Left ventricle myocardium inferior (tissue), 1 donor: ENCODE results near the gene PLXNB2. TPM values are rescaled to one million over a fixed set of nuclear protein-coding genes. Genes with fewer than 3 reads are reported as not detected.
A peak's percentile ranks its signal among the peaks of the same experiment; 100 is the strongest.

Experiments
- DNase-seq: peaks from one replicate; pipeline ENCODE4 v3.0.0-alpha.2; 2020
- H3K27ac ChIP-seq: fragments of 200-600 bp; replicated peaks from 2 replicates; pipeline ENCODE4 v1.8.0; 2021
- H3K27me3 ChIP-seq: fragments of 200-600 bp; 2 replicates; pipeline ENCODE4 v1.8.0; 2021; ENCODE audit warnings: low read depth
- H3K36me3 ChIP-seq: fragments of 200-600 bp; 2 replicates; pipeline ENCODE4 v1.8.0; 2021
- H3K4me1 ChIP-seq: fragments of 200-600 bp; 2 replicates; pipeline ENCODE4 v1.8.0; 2021
- H3K4me3 ChIP-seq: fragments of 200-600 bp; 2 replicates; pipeline ENCODE4 v1.8.0; 2021; ENCODE audit warnings: mild to moderate bottlenecking, moderate library complexity
- H3K9me3 ChIP-seq: fragments of 200-600 bp; replicated peaks from 2 replicates; pipeline ENCODE4 v1.8.0; 2021
- intact Hi-C: fragments of 100-400 bp; cut with micrococcal nuclease; formaldehyde crosslinking; loops from one replicate; pipeline ENCODE4 v1.11.0; 2022
- total RNA-seq: library from RNA; stranded (reverse); fragmentation: NEBNext Ultra II Directional; extraction: Animal tissue kit (Norgen Biotek cat#: 25700); gene quantifications from one replicate; pipeline ENCODE4 v1.2.1, GENCODE V29; 2021
- TF ChIP-seq, protein P1 (sequence below): fragments of 200-600 bp; IDR thresholded peaks from 2 replicates; pipeline ENCODE4 v1.8.0; 2021; ENCODE audit warnings: antibody characterized with exemption, mild to moderate bottlenecking, borderline replicate concordance
- donor health status: DM: no; HTN: yes; CAD: no; lungs with severe emphysema.

The PLXNB2 gene
- total RNA-seq, 1 donor from 2014 or later: 50.2 TPM

DNA sequence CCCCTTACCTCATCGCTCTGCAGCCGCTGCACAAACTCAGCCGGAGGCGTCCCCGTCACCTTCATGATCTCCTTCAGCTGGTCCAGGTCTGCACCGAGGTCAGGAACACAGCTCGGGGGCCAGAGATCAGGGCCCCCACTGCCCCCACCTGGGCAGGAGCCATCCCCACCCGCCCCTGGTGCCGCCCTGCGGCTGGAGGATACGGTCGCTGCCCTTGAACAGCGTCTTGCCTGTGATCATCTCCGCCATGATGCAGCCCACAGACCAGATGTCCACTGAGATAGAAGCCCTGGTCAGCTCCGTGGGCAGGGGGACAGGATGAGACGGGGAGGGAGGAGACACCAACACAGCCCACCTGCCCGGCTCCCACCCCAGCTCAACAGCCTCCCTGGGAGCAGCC, 51.8 kb downstream of the PLXNB2 start:
- no peak for DNase-seq
- intact Hi-C loops: no loop called here

DNA sequence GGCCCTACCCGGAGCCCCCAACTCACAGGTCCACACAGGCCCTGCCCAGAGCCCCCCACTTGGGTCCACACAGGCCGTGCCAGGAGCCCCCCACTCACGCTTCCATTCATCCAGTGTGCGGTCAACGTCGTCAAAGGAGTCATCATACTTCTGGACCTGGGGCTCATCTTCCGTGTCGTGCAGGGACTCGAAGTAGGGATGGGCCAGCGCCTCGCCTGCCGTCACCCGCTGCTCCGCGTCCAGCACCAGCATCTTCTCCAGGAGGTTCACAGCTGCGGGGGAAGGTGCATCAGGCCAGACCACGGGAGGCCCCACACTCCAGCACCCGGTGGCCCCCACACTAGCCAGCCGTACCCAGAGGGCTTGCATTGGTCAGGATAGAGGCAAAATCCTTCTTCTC, 52.3 kb downstream of the PLXNB2 start:
- Histone ChIP-seq H3K27ac (no peak overlapping the region), H3K9me3 (no peaks in the 10 kb centered on the region), H3K27me3 (no peaks in the 10 kb centered on the region), H3K4me1 (peaks cover 41% of the 10 kb centered on the region), H3K36me3 (no peaks in the 10 kb centered on the region), H3K4me3 (no peak overlapping the region)
- no peak for DNase-seq
- intact Hi-C loops: no loop called here
- TF ChIP-seq, protein P1, sequence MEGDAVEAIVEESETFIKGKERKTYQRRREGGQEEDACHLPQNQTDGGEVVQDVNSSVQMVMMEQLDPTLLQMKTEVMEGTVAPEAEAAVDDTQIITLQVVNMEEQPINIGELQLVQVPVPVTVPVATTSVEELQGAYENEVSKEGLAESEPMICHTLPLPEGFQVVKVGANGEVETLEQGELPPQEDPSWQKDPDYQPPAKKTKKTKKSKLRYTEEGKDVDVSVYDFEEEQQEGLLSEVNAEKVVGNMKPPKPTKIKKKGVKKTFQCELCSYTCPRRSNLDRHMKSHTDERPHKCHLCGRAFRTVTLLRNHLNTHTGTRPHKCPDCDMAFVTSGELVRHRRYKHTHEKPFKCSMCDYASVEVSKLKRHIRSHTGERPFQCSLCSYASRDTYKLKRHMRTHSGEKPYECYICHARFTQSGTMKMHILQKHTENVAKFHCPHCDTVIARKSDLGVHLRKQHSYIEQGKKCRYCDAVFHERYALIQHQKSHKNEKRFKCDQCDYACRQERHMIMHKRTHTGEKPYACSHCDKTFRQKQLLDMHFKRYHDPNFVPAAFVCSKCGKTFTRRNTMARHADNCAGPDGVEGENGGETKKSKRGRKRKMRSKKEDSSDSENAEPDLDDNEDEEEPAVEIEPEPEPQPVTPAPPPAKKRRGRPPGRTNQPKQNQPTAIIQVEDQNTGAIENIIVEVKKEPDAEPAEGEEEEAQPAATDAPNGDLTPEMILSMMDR: no peak

More for the DNA sequence above, 51.8 kb downstream of the PLXNB2 start:
- no peaks in the 10 kb centered on the region for H3K9me3 ChIP-seq
- H3K4me3 ChIP-seq: no peak overlapping the region
- no peak overlapping the region for H3K27ac ChIP-seq
- peaks cover 41% of the 10 kb centered on the region for H3K4me1 ChIP-seq
- TF ChIP-seq, protein P1: no peak
- no peaks in the 10 kb centered on the region for H3K36me3 ChIP-seq
- H3K27me3 ChIP-seq: no peaks in the 10 kb centered on the region

DNA sequence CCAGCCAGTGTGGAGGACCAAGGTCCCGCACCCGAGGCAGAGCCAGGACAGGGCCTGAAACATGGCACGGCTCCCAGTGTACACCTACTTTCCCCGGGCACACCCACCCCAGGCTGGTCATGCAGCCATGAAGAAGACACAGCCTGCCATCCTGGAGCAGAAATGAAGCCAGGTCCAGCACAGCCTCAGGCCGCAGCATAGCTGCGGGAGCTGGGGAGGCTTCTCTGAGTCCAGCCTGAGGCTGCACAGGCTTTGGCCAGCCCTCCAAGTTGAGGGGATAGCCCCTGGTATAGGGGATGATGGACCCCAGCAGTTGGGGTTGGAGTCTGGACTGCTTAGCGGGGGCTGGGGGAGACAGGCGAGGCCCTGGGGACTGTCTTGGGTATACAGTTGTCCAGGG, 53.5 kb downstream of the PLXNB2 start:
- intact Hi-C loops: no loop called here
- no peak for DNase-seq
- TF ChIP-seq, protein P1: no peak

DNA sequence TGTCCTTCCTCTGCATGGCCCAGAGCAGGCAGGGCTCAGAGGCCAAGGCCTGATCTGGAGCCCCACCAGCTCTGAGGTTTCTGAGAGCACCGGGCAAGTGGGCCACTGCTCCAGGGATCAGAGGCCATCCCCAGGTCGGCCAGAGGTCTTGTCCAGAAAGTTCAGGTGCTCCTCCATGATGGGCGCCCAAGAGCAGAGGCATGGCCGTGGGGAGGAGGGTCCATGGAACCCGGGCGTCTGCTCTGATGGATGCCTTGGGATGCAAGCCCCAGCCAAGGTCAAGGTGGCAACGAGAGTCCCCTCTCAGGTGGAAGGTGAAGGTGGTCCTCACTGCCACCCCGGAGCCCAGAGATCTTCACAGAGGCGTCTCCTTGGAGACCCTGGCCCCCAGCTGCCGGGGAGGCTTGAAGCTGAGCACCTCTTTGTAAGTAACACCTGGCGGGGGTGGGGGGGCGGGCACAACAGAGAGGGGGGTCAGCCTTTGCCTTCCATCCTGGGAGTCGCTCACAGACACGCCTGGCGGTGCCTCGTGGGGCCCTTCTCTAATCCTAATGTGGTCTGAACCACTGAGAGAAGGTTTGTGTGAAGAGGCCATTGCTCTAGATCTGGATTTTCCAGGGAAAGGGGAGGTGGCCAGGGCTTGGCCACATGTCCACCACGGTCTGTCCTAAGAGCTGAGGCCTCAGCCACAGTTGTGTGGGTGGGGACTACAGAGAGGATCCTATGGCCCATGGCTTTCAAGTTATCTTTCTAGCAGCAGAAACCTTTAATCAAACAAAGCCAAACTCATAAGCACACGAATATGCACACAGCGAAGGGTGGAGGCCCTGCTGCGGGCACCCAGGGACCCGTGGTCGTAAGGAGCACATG, 54.2 kb downstream of the PLXNB2 start:
- TF ChIP-seq, protein P1: no peak
- intact Hi-C loops: no loop called here
- no peak for DNase-seq
- Histone ChIP-seq H3K4me3 (no peak overlapping the region), H3K4me1 (peaks cover 38% of the 10 kb centered on the region), H3K27ac (no peak overlapping the region), H3K27me3 (no peaks in the 10 kb centered on the region), H3K36me3 (no peaks in the 10 kb centered on the region), H3K9me3 (no peaks in the 10 kb centered on the region)

More for the DNA sequence above, 53.5 kb downstream of the PLXNB2 start:
- Histone ChIP-seq H3K4me1 (peaks cover 45% of the 10 kb centered on the region), H3K27ac (no peak overlapping the region), H3K27me3 (no peaks in the 10 kb centered on the region), H3K9me3 (no peaks in the 10 kb centered on the region), H3K36me3 (no peaks in the 10 kb centered on the region), H3K4me3 (no peak overlapping the region)

DNA sequence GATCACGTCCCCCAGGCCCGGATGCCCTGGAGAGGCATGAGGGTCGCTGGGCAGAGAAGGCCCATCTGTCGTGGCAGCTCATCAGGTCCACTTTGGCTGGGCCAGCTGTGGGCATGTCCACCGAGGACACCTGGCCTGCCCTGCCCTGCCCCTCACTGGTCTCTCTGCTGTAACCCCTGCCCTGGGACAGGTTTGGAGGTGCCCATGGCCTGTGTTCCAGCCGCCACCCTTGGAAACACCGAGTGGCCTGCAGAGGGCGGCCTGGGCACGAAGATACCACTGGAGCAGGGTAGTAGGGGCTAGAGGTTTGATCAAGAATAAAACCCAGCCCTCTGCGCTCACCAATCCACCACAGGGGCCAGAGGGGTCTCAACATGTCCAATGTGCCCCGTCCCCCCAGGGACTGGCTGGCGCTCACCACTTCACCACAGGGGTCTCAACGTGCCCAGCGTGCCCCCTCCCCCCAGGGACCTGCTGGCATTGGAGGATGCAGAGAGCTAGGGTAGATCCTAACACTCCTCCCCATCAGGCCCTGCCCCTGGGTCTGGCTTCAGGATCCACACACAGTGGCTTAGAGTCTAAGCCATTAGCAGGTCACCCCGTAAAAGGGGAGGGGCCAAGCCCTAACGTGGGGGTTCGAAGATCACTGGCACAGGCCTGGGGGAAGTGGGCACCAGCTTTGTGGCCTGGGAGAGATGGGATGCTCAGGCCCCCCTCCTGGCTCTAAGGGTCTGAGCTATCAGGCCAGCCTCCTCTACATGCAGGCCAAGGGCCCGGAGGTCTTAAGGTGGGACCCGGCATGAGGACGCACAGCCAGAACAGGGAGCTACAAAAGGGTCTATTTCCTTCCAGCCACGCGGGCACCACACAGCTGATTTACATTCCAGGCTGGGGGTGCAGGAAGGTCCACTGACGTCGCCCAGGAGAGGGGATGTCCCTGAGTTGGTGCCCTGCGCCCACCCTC, 55.1 kb downstream of the PLXNB2 start:
- Histone ChIP-seq H3K4me1 (peaks cover 35% of the 10 kb centered on the region), H3K4me3 (peak overlapping the region; percentile 89), H3K27ac (peak overlapping the region; percentile 85), H3K27me3 (no peaks in the 10 kb centered on the region), H3K9me3 (no peaks in the 10 kb centered on the region), H3K36me3 (peaks cover 3% of the 10 kb centered on the region)
- peak; percentile 79 for DNase-seq
- TF ChIP-seq, protein P1: peak; percentile 77
- intact Hi-C loops: no loop called here
